K562 (cell line): ENCODE results near the gene KCNJ14. TPM values are rescaled to one million over a fixed set of nuclear protein-coding genes. Genes with fewer than 3 reads are reported as not detected.

Experiments used
- ARHGAP35 ChIP-seq: fragments of 450-650 bp; IDR thresholded peaks from 2 replicates; pipeline ENCODE4 v1.6.1; 2018; ENCODE audit not compliant: partially characterized antibody
- ATF7 ChIP-seq: fragments of 450-650 bp; IDR thresholded peaks from 2 replicates; pipeline ENCODE4 v1.7.1; 2014; ENCODE audit warnings: mild to moderate bottlenecking, moderate library complexity
- BACH1 ChIP-seq: fragments of 200-800 bp; sonication (Bioruptor generic); IDR thresholded peaks from 2 replicates; pipeline ENCODE4 v1.6.1; 2016; ENCODE audit warnings: missing genetic modification characterization, missing compliant biosample characterization
- BCOR ChIP-seq: fragments of 450-650 bp; IDR thresholded peaks from 2 replicates; pipeline ENCODE4 v1.6.1; 2016
- E4F1 ChIP-seq: fragments of 250-450 bp; sonication (Bioruptor Pico); IDR thresholded peaks from 2 replicates; pipeline ENCODE4 v1.5.0; 2021; ENCODE audit warnings: mild to moderate bottlenecking, borderline replicate concordance
- EZH2 ChIP-seq: IDR thresholded peaks from 2 replicates; pipeline ENCODE4 v1.6.1; 2012; ENCODE audit warnings: low read depth, mild to moderate bottlenecking, inconsistent platforms, low read length, borderline replicate concordance
- HDAC6 ChIP-seq: IDR thresholded peaks from 2 replicates; pipeline ENCODE4 v1.6.1; 2012; ENCODE audit warnings: low read depth, mild to moderate bottlenecking, control low read depth, inconsistent platforms, low read length, moderate library complexity
- HES1 ChIP-seq: fragments of 450-650 bp; IDR thresholded peaks from 2 replicates; pipeline ENCODE4 v1.6.1; 2016; ENCODE audit warnings: low read depth, mild to moderate bottlenecking, moderate library complexity
- JUNB ChIP-seq: fragments of 450-650 bp; formaldehyde crosslinking; conservative IDR thresholded peaks from 2 replicates; pipeline ENCODE4 v1.4.0; 2020; ENCODE audit warnings: mild to moderate bottlenecking
- POLR2A ChIP-seq: fragments of 450-650 bp; conservative IDR thresholded peaks from 2 replicates; pipeline ENCODE4 v1.6.1; 2016
- PTTG1 ChIP-seq: fragments of 450-650 bp; IDR thresholded peaks from 2 replicates; pipeline ENCODE4 v1.6.1; 2016; ENCODE audit warnings: low read depth, mild to moderate bottlenecking, missing genetic modification characterization, missing compliant biosample characterization
- SMAD1 ChIP-seq: fragments of 150-350 bp; IDR thresholded peaks from 2 replicates; pipeline ENCODE4 v1.6.1; 2014; ENCODE audit warnings: low read length, low read depth; ENCODE audit not compliant: partially characterized antibody
- TEAD4 ChIP-seq, 2 experiments: sonication (generic) in 1 of 2; formaldehyde crosslinking in 1 of 2; IDR thresholded peaks; 2 replicates each; pipeline versions ENCODE4 v1.6.1 to v1.8.0; 2012 to 2022; ENCODE audit warnings: borderline replicate concordance in 1 of 2, inconsistent platforms in 1 of 2, low read length in 1 of 2, mild to moderate bottlenecking in 1 of 2, missing genetic modification reagents in 1 of 2
- ZNF318 ChIP-seq, 2 experiments: fragments of 450-650 bp; IDR thresholded peaks; 2 replicates each; pipeline ENCODE4 v1.6.1; 2016; ENCODE audit warnings: mild to moderate bottlenecking in 2 of 2, borderline replicate concordance in 1 of 2, low read depth in 1 of 2, moderate library complexity in 1 of 2
- polyA plus RNA-seq, 8 experiments: library from polyadenylated mRNA; depleted of rRNA in 4 of 8; stranded (reverse) in 5 of 8; unstranded in 3 of 8; fragments of >200 nt; fragmentation: Nextera tagmentation in 2 of 8; fragmentation: Illumina TruSeq in 1 of 8; extraction: Ambion mirVana in 2 of 8; extraction: Trizol in 1 of 8; gene quantifications; 2 replicates each; pipeline versions ENCODE4 v1.2.1 to v1.2.3, GENCODE V29; 2011 to 2014; ENCODE audit warnings: inconsistent platforms in 1 of 8, missing spikeins in 1 of 8
- total RNA-seq, 7 experiments: library from RNA; depleted of rRNA in 6 of 7; stranded (reverse); fragments of >200 nt in 6 of 7; fragmentation: Illumina TruSeq in 2 of 7; extraction: Trizol in 2 of 7; gene quantifications; 2 replicates each; pipeline versions ENCODE4 v1.2.1 to v1.2.3, GENCODE V29; 2011 to 2021; ENCODE audit warnings: low replicate concordance in 1 of 7

KCNJ14 gene
- total and polyA plus RNA-seq, 9 of the 15 experiments (the other 6 are each of a cell fraction or from before 2014, with no cell fraction given): 0.15 to 1.6 (median 0.49) TPM

GRCh38 chr19:48506138-48506733, 50.9 kb downstream of the KCNJ14 start (continued):
- TF ChIP-seq HES1 (no peak), ATF7 (peak; percentile 51; the same call in 1 of the 2 replicates), PTTG1 (tag) (no peak), HDAC6 (no peak), BACH1 (no peak), ZNF318 (IDR thresholded peaks at IDR 0.05; ENCODE audit: borderline replicate concordance in 1 of 2, low read depth in 1 of 2) (no peak), TEAD4 (IDR thresholded peaks at IDR 0.05; ENCODE audit: low read length) (peak; percentile 29; the same call in 1 of the 2 replicates), TEAD4 (CRISPR knock-in tag; IDR thresholded peaks at IDR 0.05; ENCODE audit: borderline replicate concordance) (no peak), EZH2 (no peak), ARHGAP35 (no peak), JUNB (CRISPR knock-in tag) (no peak), E4F1 (CRISPR knock-in tag) (no peak), SMAD1 (no peak), BCOR (peak; percentile 60; the same call in 1 of the 2 replicates), POLR2A (no peak)
